DND-41 (cell line): ENCODE measurements around the gene GTPBP1.

ENCODE experiments used
- ATAC-seq: fragments of 200-7000 bp; cut with Tn5 transposase; 3 replicates; pipeline ENCODE4 v1.9.1; 2021; ENCODE audit warnings: low read depth; ENCODE audit not compliant: insufficient read depth
- DNase-seq: peaks from one replicate; pipeline ENCODE4 v3.0.0-alpha.2; 2020
- H2AFZ ChIP-seq: 2 replicates; pipeline ENCODE4 v1.6.0; 2012; ENCODE audit warnings: low read depth, low read length
- H3K27ac ChIP-seq: 2 replicates; pipeline ENCODE4 v1.5.1; 2012; ENCODE audit warnings: low read length, inconsistent platforms
- H3K27me3 ChIP-seq: fragments of 200-600 bp; sonication (generic); 2 replicates; pipeline ENCODE4 v1.6.0; 2012; ENCODE audit warnings: low read length, mild to moderate bottlenecking, inconsistent platforms; ENCODE audit not compliant: insufficient read depth, poor library complexity
- H3K36me3 ChIP-seq: 2 replicates; pipeline ENCODE4 v1.5.1; 2012; ENCODE audit warnings: low read length, inconsistent platforms; ENCODE audit not compliant: insufficient read depth
- H3K4me1 ChIP-seq: 2 replicates; pipeline ENCODE4 v1.5.1; 2012; ENCODE audit warnings: mild to moderate bottlenecking, low read length; ENCODE audit not compliant: insufficient read depth
- H3K4me2 ChIP-seq: 2 replicates; pipeline ENCODE4 v1.6.0; 2012; ENCODE audit warnings: mild to moderate bottlenecking, moderate library complexity, low read length, inconsistent platforms; ENCODE audit not compliant: insufficient read depth
- H3K4me3 ChIP-seq, 2 experiments: fragments of 200-600 bp in 1 of 2; shearing (Covaris generic) in 1 of 2; 2 replicates each; pipeline ENCODE4 v1.5.1; 2012 to 2016; ENCODE audit warnings: inconsistent platforms in 2 of 2, low read length in 2 of 2, mild to moderate bottlenecking in 2 of 2, low read depth in 1 of 2, moderate library complexity in 1 of 2
- H3K79me2 ChIP-seq: 2 replicates; pipeline ENCODE4 v1.6.0; 2012; ENCODE audit warnings: low read length, inconsistent platforms; ENCODE audit not compliant: insufficient read depth
- H3K9ac ChIP-seq: 2 replicates; pipeline ENCODE4 v1.6.0; 2012; ENCODE audit warnings: low read depth, mild to moderate bottlenecking, inconsistent platforms, low read length, moderate library complexity
- H3K9me3 ChIP-seq: 2 replicates; pipeline ENCODE4 v1.5.1; 2012; ENCODE audit warnings: low read length, moderate library complexity, mild to moderate bottlenecking, inconsistent platforms; ENCODE audit not compliant: insufficient read depth, severe bottlenecking
- H4K20me1 ChIP-seq: 2 replicates; pipeline ENCODE4 v1.6.0; 2012; ENCODE audit warnings: low read length; ENCODE audit not compliant: insufficient read depth
- CTCF ChIP-seq: IDR thresholded peaks from 2 replicates; pipeline ENCODE4 v1.5.1; 2012; ENCODE audit warnings: borderline replicate concordance, low read length, moderate library complexity, mild to moderate bottlenecking; ENCODE audit not compliant: poor library complexity, severe bottlenecking; ENCODE audit errors: extremely low read depth
- EZH2 ChIP-seq: IDR thresholded peaks from 3 replicates; pipeline ENCODE4 v1.6.1; 2012; ENCODE audit warnings: borderline replicate concordance, low read depth, mild to moderate bottlenecking, moderate library complexity, low read length, inconsistent platforms; ENCODE audit not compliant: severe bottlenecking

Gene GTPBP1

GRCh38 chr22:38707984-38708383 is 2.2 kb downstream of the GTPBP1 start:
- H3K27me3 ChIP-seq, result no peaks in the 10 kb centered on the region
- H3K4me1 ChIP-seq, result peaks cover 43% of the 10 kb centered on the region
- no peak for ATAC-seq
- DNase-seq, result no peak
- H3K79me2 ChIP-seq, result peaks cover 72% of the 10 kb centered on the region
- H3K9ac ChIP-seq, result peak overlapping the region; percentile 84; the same call in 1 of the 2 replicates
- H3K9me3 ChIP-seq, result no peaks in the 10 kb centered on the region
- H4K20me1 ChIP-seq, result peaks cover 58% of the 10 kb centered on the region
- peak overlapping the region; percentile 29; the same call in 1 of the 2 replicates for H3K27ac ChIP-seq
- peaks cover 53% of the 10 kb centered on the region for H3K36me3 ChIP-seq
- H3K4me2 ChIP-seq, result peak overlapping the region; percentile 76
- no peak overlapping the region for H2AFZ ChIP-seq
- TF ChIP-seq CTCF (no peak), EZH2 (no peak)
- peak overlapping the region in 1 of 2 experiments; percentile 69; a peak in 2 of 4 replicates for H3K4me3 ChIP-seq

GRCh38 chr22:38709306-38709705 is 3.6 kb downstream of the GTPBP1 start:
- H3K9ac ChIP-seq, result no peak overlapping the region
- peaks cover 71% of the 10 kb centered on the region for H4K20me1 ChIP-seq
- H3K4me1 ChIP-seq, result peaks cover 45% of the 10 kb centered on the region
- peaks cover 57% of the 10 kb centered on the region for H3K36me3 ChIP-seq
- H3K79me2 ChIP-seq, result peaks cover 85% of the 10 kb centered on the region
- TF ChIP-seq EZH2 (no peak), CTCF (no peak)
- H3K27ac ChIP-seq, result no peak overlapping the region
- no peak overlapping the region for H3K4me2 ChIP-seq
- no peak for DNase-seq
- no peaks in the 10 kb centered on the region for H3K27me3 ChIP-seq
- H2AFZ ChIP-seq, result no peak overlapping the region
- H3K4me3 ChIP-seq, result no peak overlapping the region
- no peak for ATAC-seq
- H3K9me3 ChIP-seq, result no peaks in the 10 kb centered on the region

- no peak overlapping the region for H3K4me3 ChIP-seq
Measured at GRCh38 chr22:38710351-38710750, 4.6 kb downstream of the GTPBP1 start.

More at GRCh38 chr22:38710351-38710750, 4.6 kb downstream of the GTPBP1 start:
- peaks cover 36% of the 10 kb centered on the region for H3K4me1 ChIP-seq
- peaks cover 81% of the 10 kb centered on the region for H4K20me1 ChIP-seq
- ATAC-seq (no peak), DNase-seq (no peak)
- TF ChIP-seq EZH2 (no peak), CTCF (no peak)
- no peaks in the 10 kb centered on the region for H3K9me3 ChIP-seq
- H2AFZ ChIP-seq, result no peak overlapping the region
- no peak overlapping the region; the same call in 1 of the 2 replicates for H3K4me2 ChIP-seq
- peaks cover 96% of the 10 kb centered on the region for H3K79me2 ChIP-seq
- H3K27me3 ChIP-seq, result no peaks in the 10 kb centered on the region
- H3K27ac ChIP-seq, result no peak overlapping the region
- no peak overlapping the region for H3K9ac ChIP-seq
- peaks cover 62% of the 10 kb centered on the region for H3K36me3 ChIP-seq
